DMS 273 (cell line): ENCODE data around the gene SRRM5.
"Not testable (repeated sequence)": the region's sequence is repeated elsewhere in the genome, so short reads cannot be mapped to it uniquely, and the experiment has no call there.

Source experiments
- DNase-seq: peaks from one replicate; lab custom pipeline; 2025; ENCODE audit not compliant: unreplicated experiment; lab: John Stamatoyannopoulos, UW

Gene SRRM5

GRCh38 chr19:43610493-43610892 is 1.4 kb upstream of the SRRM5 start:
- no peak for DNase-seq

- DNase-seq, result no peak
These were observed 486 bp downstream of the SRRM5 start for GRCh38 chr19:43612374-43612773.

GRCh38 chr19:43616306-43616705 is 4.4 kb downstream of the SRRM5 start:
- DNase-seq, result no peak

- DNase-seq, result no peak
These were observed 5.1 kb downstream of the SRRM5 start for GRCh38 chr19:43616954-43617353.

GRCh38 chr19:43618921-43619261 is 7.0 kb downstream of the SRRM5 start:
- no peak for DNase-seq

GRCh38 chr19:43619262-43620060 is 7.6 kb downstream of the SRRM5 start, which contains the start of gene ZNF428:
Gene ZNF428, minus strand, starts transcription at chr19:43619629. Its CDS starts 5,325 bp downstream, at chr19:43614304.
- DNase-seq, result peak; percentile 95

- DNase-seq, result no peak
These were observed 8.4 kb downstream of the SRRM5 start for GRCh38 chr19:43620061-43621001.

GRCh38 chr19:43622070-43622469 is 10.2 kb downstream of the SRRM5 start:
- DNase-seq, result no peak

- no peak for DNase-seq
These were observed 11.1 kb downstream of the SRRM5 start for GRCh38 chr19:43622956-43623355.

GRCh38 chr19:43623889-43624670 is 12.2 kb downstream of the SRRM5 start:
- no peak for DNase-seq

- DNase-seq, result no peak
These were observed 13.0 kb downstream of the SRRM5 start for GRCh38 chr19:43624933-43625332.

GRCh38 chr19:43625918-43626579 is 14.2 kb downstream of the SRRM5 start:
- DNase-seq, result peak; percentile 20

- DNase-seq, result no peak
These were observed 14.9 kb downstream of the SRRM5 start for GRCh38 chr19:43626838-43627237.

- DNase-seq, result no peak
These were observed 16.9 kb downstream of the SRRM5 start for GRCh38 chr19:43628646-43629326.

GRCh38 chr19:43631491-43631890 is 19.6 kb downstream of the SRRM5 start:
- DNase-seq, result no peak

- DNase-seq, result no peak
These were observed 21.6 kb downstream of the SRRM5 start for GRCh38 chr19:43633520-43633919.

- DNase-seq, result peak; percentile 28
These were observed 22.2 kb downstream of the SRRM5 start for GRCh38 chr19:43634068-43634467.

GRCh38 chr19:43634506-43634871 is 22.6 kb downstream of the SRRM5 start:
- DNase-seq, result no peak

- DNase-seq, result no peak
These were observed 23.1 kb downstream of the SRRM5 start for GRCh38 chr19:43634872-43635560.

- DNase-seq, result not testable (repeated sequence)
These were observed 23.7 kb downstream of the SRRM5 start for GRCh38 chr19:43635561-43635940.
